H1 (cell line): Measurements from ENCODE around the gene ZNF2. TPM values are rescaled to one million over a fixed set of nuclear protein-coding genes. Genes with fewer than 3 reads are reported as not detected.
A peak's percentile ranks its signal among the peaks of the same experiment; 100 is the strongest.

Experiments used
- CTCF ChIA-PET: fragments of 300-600 bp; sonication (Branson Sonifier 250); formaldehyde crosslinking; loops from one replicate; lab custom pipeline; 2021; ENCODE audit not compliant: partially characterized antibody; lab: Charles Lee
- POLR2A ChIA-PET: fragments of 300-600 bp; sonication (Branson Sonifier 250); formaldehyde crosslinking; loops from one replicate; lab custom pipeline; 2021; ENCODE audit warnings: inconsistent platforms; ENCODE audit not compliant: partially characterized antibody; lab: Charles Lee
- DNase-seq, 2 experiments: peaks; one replicate each; pipeline versions ENCODE4 v3.0.0 to v3.0.0-alpha.2; 2010 to 2022; ENCODE audit warnings: low spot score in 2 of 2, low read depth in 1 of 2, mixed read lengths in 1 of 2
- FAIRE-seq: peaks from 2 replicates; lab custom pipeline; 2011; peaks lifted over from hg19 to GRCh38; lab: Jason Lieb, UNC
- H2AFZ ChIP-seq: 2 replicates; pipeline ENCODE4 v1.8.1; 2012; ENCODE audit warnings: low read length, inconsistent platforms
- H2AK5ac ChIP-seq: 2 replicates; pipeline ENCODE4 v1.6.1; 2013; ENCODE audit warnings: low read depth, low read length
- H2BK120ac ChIP-seq: replicated peaks from 2 replicates; pipeline ENCODE3; 2013; ENCODE audit warnings: low read depth, low read length, inconsistent platforms
- H2BK12ac ChIP-seq: 2 replicates; pipeline ENCODE4 v1.6.1; 2013; ENCODE audit warnings: low read depth, low read length
- H2BK15ac ChIP-seq: 2 replicates; pipeline ENCODE4 v1.6.1; 2013; ENCODE audit warnings: low read length
- H2BK20ac ChIP-seq: 2 replicates; pipeline ENCODE4 v1.6.1; 2013; ENCODE audit warnings: low read length
- H2BK5ac ChIP-seq: 2 replicates; pipeline ENCODE4 v1.6.1; 2013; ENCODE audit warnings: low read depth, low read length
- H3K14ac ChIP-seq: 2 replicates; pipeline ENCODE4 v1.6.1; 2013; ENCODE audit warnings: inconsistent platforms; ENCODE audit not compliant: insufficient read length
- H3K18ac ChIP-seq: 2 replicates; pipeline ENCODE4 v1.6.1; 2013; ENCODE audit warnings: low read length; ENCODE audit errors: extremely low read depth
- H3K23ac ChIP-seq: 2 replicates; pipeline ENCODE4 v1.6.1; 2013; ENCODE audit warnings: inconsistent platforms; ENCODE audit not compliant: insufficient read length
- H3K23me2 ChIP-seq: 2 replicates; pipeline ENCODE4 v1.6.1; 2013; ENCODE audit warnings: low read depth, low read length
- H3K27ac ChIP-seq: 2 replicates; pipeline ENCODE4 v1.6.1; 2011; ENCODE audit warnings: low read depth, low read length, inconsistent platforms
- H3K27me3 ChIP-seq, 4 experiments: replicated peaks in 1 of 4; 1 replicate in 1 of 4; 2 replicates in 3 of 4; pipeline versions ENCODE4 v1.6.1 to v1.8.1; 2011 to 2013; ENCODE audit warnings: low read length in 3 of 4, mild to moderate bottlenecking in 3 of 4, inconsistent platforms in 2 of 4, mixed read lengths in 2 of 4, moderate library complexity in 1 of 4; ENCODE audit not compliant: control insufficient read depth in 3 of 4, insufficient read depth in 3 of 4; ENCODE audit errors: extremely low read depth in 1 of 4
- H3K36me3 ChIP-seq, 4 experiments: 2 replicates each; pipeline versions ENCODE4 v1.6.1 to v1.8.1; 2011 to 2013; ENCODE audit warnings: mild to moderate bottlenecking in 4 of 4, low read length in 3 of 4, moderate library complexity in 2 of 4, control low read depth in 1 of 4, inconsistent platforms in 1 of 4; ENCODE audit not compliant: insufficient read depth in 4 of 4, control insufficient read depth in 2 of 4
- H3K4ac ChIP-seq: replicated peaks from 2 replicates; pipeline ENCODE3; 2013; ENCODE audit warnings: low read length, low read depth, mixed read lengths, inconsistent platforms; ENCODE audit not compliant: insufficient read length
- H3K4me1 ChIP-seq, 4 experiments: replicated peaks in 1 of 4; 1 replicate in 1 of 4; 2 replicates in 3 of 4; pipeline versions ENCODE4 v1.6.1 to v1.8.1; 2011 to 2013; ENCODE audit warnings: low read length in 3 of 4, inconsistent platforms in 2 of 4, mixed read lengths in 1 of 4; ENCODE audit not compliant: insufficient read depth in 4 of 4, control insufficient read depth in 3 of 4
- H3K4me2 ChIP-seq, 2 experiments: 2 replicates each; pipeline versions ENCODE4 v1.6.1 to v1.8.1; 2011 to 2013; ENCODE audit warnings: low read depth in 2 of 2, low read length in 2 of 2, control low read depth in 1 of 2, inconsistent platforms in 1 of 2, mild to moderate bottlenecking in 1 of 2; ENCODE audit not compliant: insufficient read depth in 1 of 2
- H3K4me3 ChIP-seq, 4 experiments: fragments of 200-600, 300-600 bp in 1 of 4; sonication (generic), shearing (Covaris generic), sonication (Bioruptor Twin) in 1 of 4; 2 replicates each; pipeline versions ENCODE4 v1.5.1 to v1.8.1; 2011 to 2016; ENCODE audit warnings: low read length in 4 of 4, low read depth in 3 of 4, control low read depth in 2 of 4, inconsistent platforms in 2 of 4, mild to moderate bottlenecking in 2 of 4, mixed read lengths in 1 of 4, moderate library complexity in 1 of 4; ENCODE audit not compliant: insufficient read depth in 2 of 4; ENCODE audit errors: extremely low read depth in 1 of 4
- H3K56ac ChIP-seq: replicated peaks from 2 replicates; pipeline ENCODE3; 2013; ENCODE audit warnings: low read depth, mild to moderate bottlenecking, mixed read lengths, low read length, inconsistent platforms; ENCODE audit not compliant: insufficient read length
- H3K79me1 ChIP-seq: 2 replicates; pipeline ENCODE4 v1.6.1; 2013; ENCODE audit warnings: low read depth, low read length, control low read depth
- H3K79me2 ChIP-seq, 2 experiments: 2 replicates each; pipeline versions ENCODE4 v1.6.1 to v1.8.1; 2012 to 2013; ENCODE audit warnings: low read length in 2 of 2, mild to moderate bottlenecking in 2 of 2, inconsistent platforms in 1 of 2; ENCODE audit not compliant: insufficient read depth in 2 of 2, control insufficient read depth in 1 of 2
- H3K9ac ChIP-seq, 4 experiments: replicated peaks in 1 of 4; 1 replicate in 1 of 4; 2 replicates in 3 of 4; pipeline versions ENCODE4 v1.6.1 to v1.8.1; 2011 to 2013; ENCODE audit warnings: low read depth in 3 of 4, low read length in 3 of 4, control low read depth in 2 of 4, mild to moderate bottlenecking in 2 of 4, moderate library complexity in 2 of 4, inconsistent platforms in 1 of 4; ENCODE audit errors: extremely low read depth in 1 of 4
- H3K9me3 ChIP-seq, 2 experiments: 2 replicates each; pipeline versions ENCODE4 v1.6.1 to v1.8.1; 2012 to 2013; ENCODE audit warnings: mild to moderate bottlenecking in 2 of 2, moderate library complexity in 2 of 2, control low read depth in 1 of 2, inconsistent platforms in 1 of 2, low read depth in 1 of 2, low read length in 1 of 2, mixed read lengths in 1 of 2; ENCODE audit not compliant: insufficient read depth in 2 of 2
- H4K20me1 ChIP-seq, 2 experiments: replicated peaks in 1 of 2; 2 replicates each; pipeline versions ENCODE3 to v1.8.1; 2011 to 2013; ENCODE audit warnings: inconsistent platforms in 2 of 2, low read length in 2 of 2, mild to moderate bottlenecking in 1 of 2; ENCODE audit not compliant: insufficient read depth in 2 of 2, control insufficient read depth in 1 of 2
- H4K5ac ChIP-seq: 2 replicates; pipeline ENCODE4 v1.6.1; 2013; ENCODE audit warnings: low read length, low read depth, mixed read lengths, inconsistent platforms; ENCODE audit not compliant: insufficient read length
- H4K8ac ChIP-seq: 2 replicates; pipeline ENCODE4 v1.8.0; 2013; ENCODE audit warnings: mild to moderate bottlenecking, moderate library complexity, low read length, inconsistent platforms; ENCODE audit not compliant: insufficient read depth; ENCODE audit errors: extremely low read depth
- H4K91ac ChIP-seq: replicated peaks from 2 replicates; pipeline ENCODE3; 2013; ENCODE audit warnings: low read length, mixed read lengths, inconsistent platforms; ENCODE audit not compliant: insufficient read length
- BACH1 ChIP-seq: IDR thresholded peaks from 2 replicates; pipeline ENCODE4 v1.6.1; 2012; ENCODE audit warnings: low read length, improper control_type of control experiment
- CEBPB ChIP-seq: IDR thresholded peaks from 2 replicates; pipeline ENCODE4 v1.6.1; 2012; ENCODE audit warnings: low read depth, low read length
- CHD1 ChIP-seq: IDR thresholded peaks from 2 replicates; pipeline ENCODE4 v1.6.1; 2012; ENCODE audit warnings: low read depth, low read length, improper control_type of control experiment
- EZH2 ChIP-seq: fragments of 200-600 bp; sonication (generic); IDR thresholded peaks from 2 replicates; pipeline ENCODE4 v1.7.1; 2012; ENCODE audit warnings: low read depth, mild to moderate bottlenecking, moderate library complexity, low read length, inconsistent platforms; ENCODE audit not compliant: severe bottlenecking
- HDAC2 ChIP-seq, 2 experiments: fragments of 300-600 bp in 1 of 2; sonication (generic) in 1 of 2; IDR thresholded peaks; 2 replicates each; pipeline ENCODE4 v1.6.1; 2011 to 2012; ENCODE audit warnings: low read depth in 2 of 2, low read length in 2 of 2, mild to moderate bottlenecking in 2 of 2, moderate library complexity in 2 of 2, borderline replicate concordance in 1 of 2, inconsistent platforms in 1 of 2
- KDM1A ChIP-seq: fragments of 200-600, 300-600 bp; sonication (generic); IDR thresholded peaks from 2 replicates; pipeline ENCODE4 v1.7.1; 2016; ENCODE audit warnings: mild to moderate bottlenecking, low read length, borderline replicate concordance
- RBBP5 ChIP-seq: IDR thresholded peaks from 2 replicates; pipeline ENCODE4 v1.7.1; 2012; ENCODE audit warnings: low read depth, mild to moderate bottlenecking, inconsistent platforms, low read length, moderate library complexity, borderline replicate concordance
- SIX5 ChIP-seq: IDR thresholded peaks from 2 replicates; pipeline ENCODE4 v1.6.1; 2011; ENCODE audit warnings: mild to moderate bottlenecking, low read depth, low read length
- SP4 ChIP-seq: IDR thresholded peaks from 2 replicates; pipeline ENCODE4 v1.6.1; 2012; ENCODE audit warnings: low read length, inconsistent platforms
- TAF7 ChIP-seq: optimal IDR thresholded peaks from 2 replicates; pipeline ENCODE3; 2011; ENCODE audit warnings: low read depth, mild to moderate bottlenecking, inconsistent platforms, low read length, moderate library complexity, borderline replicate concordance
- TBP ChIP-seq: IDR thresholded peaks from 2 replicates; pipeline ENCODE4 v1.6.1; 2011; ENCODE audit warnings: low read depth, low read length, improper control_type of control experiment
- TCF12 ChIP-seq: IDR thresholded peaks from 2 replicates; pipeline ENCODE4 v1.6.1; 2011; ENCODE audit warnings: low read depth, mild to moderate bottlenecking, low read length
- WGBS, 2 experiments: shearing (Covaris generic) in 1 of 2; methylation state at CpG; one replicate each; pipeline versions ENCODE4 v1.1.6 to v1.1.7; 2013 to 2015; ENCODE audit warnings: low lambda C conversion rate in 2 of 2, mixed read lengths in 2 of 2, inconsistent platforms in 1 of 2, low coverage in 1 of 2, missing lambda C conversion rate in 1 of 2; ENCODE audit not compliant: insufficient replicate concordance in 2 of 2, insufficient coverage in 1 of 2, insufficient read length in 1 of 2; ENCODE audit errors: extremely low coverage in 1 of 2, missing lambda C conversion rate in 1 of 2; 5-methylcytosine and 5-hydroxymethylcytosine counted together
- polyA plus RNA-seq, 7 experiments: library from polyadenylated mRNA; depleted of rRNA in 3 of 7; stranded (reverse) in 5 of 7; unstranded in 2 of 7; fragments of >200 nt in 5 of 7; fragments of 200-250 nt in 2 of 7; gene quantifications; 1 replicate in 5 of 7; 2 replicates in 1 of 7; 4 replicates in 1 of 7; pipeline versions ENCODE4 v1.2.1 to v1.2.3, GENCODE V29; 2011 to 2013; ENCODE audit warnings: missing spikeins in 2 of 7, mixed read lengths in 2 of 7
- total RNA-seq: library from RNA; stranded (reverse); fragmentation: NEBNext Ultra II Directional; extraction: Animal tissue kit (Norgen Biotek cat#: 25700); gene quantifications from 2 replicates; pipeline ENCODE4 v1.2.1, GENCODE V29; 2021
- TF ChIP-seq, protein P1 (sequence below): IDR thresholded peaks from 2 replicates; pipeline ENCODE4 v1.6.1; 2012; ENCODE audit warnings: inconsistent platforms

ZNF2 gene
- total and polyA plus RNA-seq, 2 of the 8 experiments (the other 6 are each of a cell fraction or from before 2014, with no cell fraction given), result 1.3 to 3.0 TPM

DNA sequence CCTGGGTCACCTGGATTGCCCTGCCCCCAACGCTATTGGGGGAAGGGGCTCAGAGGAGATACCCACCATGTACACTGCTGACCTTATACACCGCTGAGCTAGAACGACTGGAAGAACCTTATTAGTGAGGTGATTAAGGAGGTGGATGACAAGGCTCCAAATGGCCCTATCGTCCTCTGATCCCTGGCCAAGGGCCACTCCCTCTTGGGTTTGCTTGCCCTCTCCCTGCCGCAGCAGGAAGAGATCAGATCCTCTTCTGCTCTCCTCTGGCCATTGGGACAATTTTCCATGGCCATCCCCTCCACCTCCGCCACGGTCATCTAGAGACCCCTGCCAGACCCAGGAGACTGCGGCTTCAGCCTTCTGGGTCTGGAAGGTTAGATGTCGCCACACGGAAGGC is 7.2 kb upstream of the ZNF2 start:
- peaks cover 6% of the 10 kb centered on the region for H3K23me2 ChIP-seq
- no peak overlapping the region for H2BK15ac ChIP-seq
- CTCF ChIA-PET, result interaction anchor here (0.7 to 2.3 kb wide), 3 partner anchors 37 to 82 kb away, joined by 3 to 10 read pairs (median 4); partner anchors contain the start of gene MRPS5
- H2BK12ac ChIP-seq, result 0 out of 2 replicates have a peak overlapping the region, but pooled peaks have one; percentile 9
- H3K18ac ChIP-seq, result peak overlapping the region; percentile 19
- H4K8ac ChIP-seq, result no peak overlapping the region
- DNase-seq (no peak), FAIRE-seq (no peak)
- H3K14ac ChIP-seq, result no peak overlapping the region
- no peak overlapping the region for H2AK5ac ChIP-seq
- H3K9me3 ChIP-seq, result peaks cover 9 to 11% of the 10 kb centered on the region in 2 experiments; a peak in 3 of 4 replicates
- H3K4me1 ChIP-seq, result peaks cover 0 to 3% (median 0%) of the 10 kb centered on the region in 4 experiments; a peak in 2 of 7 replicates
- no peak overlapping the region for H2BK20ac ChIP-seq
- H3K27ac ChIP-seq, result no peak overlapping the region
- H4K91ac ChIP-seq, result no peak overlapping the region
- no peak overlapping the region for H3K56ac ChIP-seq
- POLR2A ChIA-PET, result interaction anchor here (1.0 to 1.1 kb wide), 2 partner anchors 10 to 24 kb away, joined by 3 to 4 read pairs; no protein-coding TSS in a partner anchor
- no peaks in the 10 kb centered on the region for H3K79me2 ChIP-seq
- no peak overlapping the region for H3K4ac ChIP-seq
- WGBS, 2 experiments, result 93% methylated on average over 8 of the region's 10 CpGs; no CpG with 5 or more reads in 1 of the 2 experiments
- H3K36me3 ChIP-seq, result peaks cover 0 to 18% (median 7%) of the 10 kb centered on the region in 4 experiments; a peak in 5 of 8 replicates
- no peak overlapping the region for H2BK120ac ChIP-seq
- no peak overlapping the region for H4K5ac ChIP-seq
- no peaks in the 10 kb centered on the region for H3K79me1 ChIP-seq
- H3K4me3 ChIP-seq, result peak overlapping the region; percentile 59 to 84 (median 74); a peak in 6 of 8 replicates
- H2AFZ ChIP-seq, result no peak overlapping the region
- H2BK5ac ChIP-seq, result no peak overlapping the region
- peaks cover 0 to 12% (median 9%) of the 10 kb centered on the region in 4 experiments; a peak in 4 of 7 replicates for H3K27me3 ChIP-seq
- H3K4me2 ChIP-seq, result peak overlapping the region; percentile 67 to 94
- no peak overlapping the region for H3K23ac ChIP-seq
- H4K20me1 ChIP-seq, result no peaks in the 10 kb centered on the region
- H3K9ac ChIP-seq, result no peak overlapping the region; a peak in 1 of 7 replicates
- TF ChIP-seq EZH2, result no peak
- TF ChIP-seq HDAC2 (IDR thresholded peaks at IDR 0.05; ENCODE audit: borderline replicate concordance in 1 of 2, low read depth in 2 of 2, low read length in 2 of 2), result no peak
- no peak for TF ChIP-seq TAF7
- TF ChIP-seq SIX5, result no peak
- no peak for TF ChIP-seq KDM1A
- no peak for TF ChIP-seq BACH1
- TF ChIP-seq RBBP5, result no peak
- TF ChIP-seq CEBPB, result no peak
- TF ChIP-seq, protein P1, sequence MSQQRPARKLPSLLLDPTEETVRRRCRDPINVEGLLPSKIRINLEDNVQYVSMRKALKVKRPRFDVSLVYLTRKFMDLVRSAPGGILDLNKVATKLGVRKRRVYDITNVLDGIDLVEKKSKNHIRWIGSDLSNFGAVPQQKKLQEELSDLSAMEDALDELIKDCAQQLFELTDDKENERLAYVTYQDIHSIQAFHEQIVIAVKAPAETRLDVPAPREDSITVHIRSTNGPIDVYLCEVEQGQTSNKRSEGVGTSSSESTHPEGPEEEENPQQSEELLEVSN, result no peak
- no peak for TF ChIP-seq SP4
- TF ChIP-seq TBP, result no peak
- no peak for TF ChIP-seq CHD1
- TF ChIP-seq TCF12, result no peak
